Esophagus squamous epithelium (tissue), 4 donors: ENCODE measurements around the gene SBNO2.

Source experiments
- CTCF ChIP-seq, 6 experiments: fragments of 450-650 bp in 4 of 6; fragments of 200-600 bp in 2 of 6; sonication (generic) in 2 of 6; IDR thresholded peaks; one replicate each; pipeline ENCODE4 v1.5.1; 2016 to 2019; ENCODE audit warnings: antibody characterized with exemption in 6 of 6, mild to moderate bottlenecking in 4 of 6, moderate library complexity in 4 of 6
- POLR2A ChIP-seq, 4 donors: fragments of 450-650 bp; IDR thresholded peaks; one replicate each; pipeline ENCODE4 v1.6.1; 2017; ENCODE audit warnings: antibody characterized with exemption in 4 of 4, mild to moderate bottlenecking in 4 of 4, moderate library complexity in 3 of 4

DNA sequence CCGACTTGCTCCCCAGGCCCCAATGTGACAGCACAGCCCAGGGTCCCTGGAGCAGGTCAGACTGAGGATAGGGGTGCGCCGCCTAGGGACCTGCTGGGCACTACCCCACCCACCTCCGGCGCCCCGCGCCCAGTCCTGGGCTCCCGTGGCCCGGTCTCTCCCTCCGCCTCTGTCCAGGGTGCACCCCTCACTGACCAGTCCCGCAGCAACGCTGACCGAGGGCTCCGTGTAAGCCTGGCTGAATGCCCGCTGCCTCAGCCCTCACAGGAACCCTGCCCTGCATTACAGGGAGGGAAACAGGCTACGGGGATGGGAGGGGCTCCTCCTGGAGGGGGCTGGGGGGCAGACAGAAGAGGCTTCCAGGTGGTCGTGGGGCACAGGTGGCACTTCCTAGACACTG lies 38.6 kb downstream of the SBNO2 start:
- TF ChIP-seq POLR2A (IDR thresholded peaks at IDR 0.05) (no peak), CTCF (IDR thresholded peaks at IDR 0.05) (no peak)
